Ramos (cell line): ENCODE measurements around the gene EPHA2.

ENCODE experiments used
- in situ Hi-C: fragments of 300-500 bp; cut with MboI; formaldehyde crosslinking; loops from one replicate; pipeline ENCODE4 v1.14.3; 2022; ENCODE audit warnings: low sequenced_read_pairs; ENCODE audit not compliant: unreplicated experiment

EPHA2 gene

GRCh38 chr1:16151995-16152384 is 3.9 kb downstream of the EPHA2 start:
- in situ Hi-C loops: no loop called here

GRCh38 chr1:16151196-16151994 is 4.5 kb downstream of the EPHA2 start:
- in situ Hi-C loops: no loop called here

- in situ Hi-C loops: no loop called here
These were observed 5.4 kb downstream of the EPHA2 start for GRCh38 chr1:16150508-16150907.

- in situ Hi-C loops: no loop called here
These were observed 6.0 kb downstream of the EPHA2 start for GRCh38 chr1:16149702-16150488.

- in situ Hi-C loops: no loop called here
These were observed 6.7 kb downstream of the EPHA2 start for GRCh38 chr1:16149146-16149545.

GRCh38 chr1:16148329-16149092 is 7.4 kb downstream of the EPHA2 start:
- in situ Hi-C loops: no loop called here

GRCh38 chr1:16147156-16147926 is 8.5 kb downstream of the EPHA2 start:
- in situ Hi-C loops: no loop called here

- in situ Hi-C loops: no loop called here
These were observed 9.4 kb downstream of the EPHA2 start for GRCh38 chr1:16146279-16147155.

GRCh38 chr1:16145662-16146278 is 10.1 kb downstream of the EPHA2 start:
- in situ Hi-C loops: no loop called here

- in situ Hi-C loops: no loop called here
These were observed 10.7 kb downstream of the EPHA2 start for GRCh38 chr1:16145030-16145661.

GRCh38 chr1:16144325-16145029 is 11.4 kb downstream of the EPHA2 start:
- in situ Hi-C loops: no loop called here

- in situ Hi-C loops: no loop called here
These were observed 12.1 kb downstream of the EPHA2 start for GRCh38 chr1:16143566-16144324.

GRCh38 chr1:16143005-16143565 is 12.8 kb downstream of the EPHA2 start:
- in situ Hi-C loops: no loop called here

GRCh38 chr1:16142383-16142995 is 13.4 kb downstream of the EPHA2 start:
- in situ Hi-C loops: no loop called here

GRCh38 chr1:16141573-16142336 is 14.1 kb downstream of the EPHA2 start:
- in situ Hi-C loops: no loop called here
